GM21515 (cell line): ENCODE measurements around the gene CABP2.
"Not testable (repeated sequence)": the region's sequence is repeated elsewhere in the genome, so short reads cannot be mapped to it uniquely, and the experiment has no call there.

Experiments
- ATAC-seq: cut with Tn5 transposase; IDR thresholded peaks from one replicate; pipeline ENCODE4 v1.9.1; 2021; ENCODE audit not compliant: unreplicated experiment

Gene CABP2

DNA sequence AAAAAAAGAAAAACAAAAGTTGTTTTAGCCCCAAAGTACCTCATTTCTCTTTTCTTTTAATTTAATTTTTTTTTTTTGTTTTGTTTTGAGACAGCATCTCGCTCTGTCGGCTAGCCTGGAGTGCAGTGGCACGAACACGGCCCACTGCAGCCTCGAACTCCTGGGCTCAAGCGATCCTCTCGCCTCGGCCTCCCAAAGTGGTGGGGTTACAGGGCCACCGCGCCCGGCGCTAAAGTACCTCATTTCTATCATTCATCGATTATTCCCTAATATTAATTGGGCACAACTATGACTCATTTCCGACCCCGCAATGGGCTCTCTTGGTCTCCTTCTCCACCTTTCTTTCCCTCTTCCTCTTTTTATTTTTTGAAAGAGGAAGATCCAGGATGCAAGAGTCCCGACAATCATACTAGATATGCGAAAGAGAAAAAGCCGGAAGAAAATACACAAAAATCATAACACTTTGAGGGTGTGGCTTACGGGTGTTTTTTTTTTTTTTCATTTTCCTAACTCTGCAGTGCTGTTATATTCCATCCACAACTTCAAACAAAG, 40.9 kb downstream of the CABP2 start:
- peak; percentile 2 for ATAC-seq

DNA sequence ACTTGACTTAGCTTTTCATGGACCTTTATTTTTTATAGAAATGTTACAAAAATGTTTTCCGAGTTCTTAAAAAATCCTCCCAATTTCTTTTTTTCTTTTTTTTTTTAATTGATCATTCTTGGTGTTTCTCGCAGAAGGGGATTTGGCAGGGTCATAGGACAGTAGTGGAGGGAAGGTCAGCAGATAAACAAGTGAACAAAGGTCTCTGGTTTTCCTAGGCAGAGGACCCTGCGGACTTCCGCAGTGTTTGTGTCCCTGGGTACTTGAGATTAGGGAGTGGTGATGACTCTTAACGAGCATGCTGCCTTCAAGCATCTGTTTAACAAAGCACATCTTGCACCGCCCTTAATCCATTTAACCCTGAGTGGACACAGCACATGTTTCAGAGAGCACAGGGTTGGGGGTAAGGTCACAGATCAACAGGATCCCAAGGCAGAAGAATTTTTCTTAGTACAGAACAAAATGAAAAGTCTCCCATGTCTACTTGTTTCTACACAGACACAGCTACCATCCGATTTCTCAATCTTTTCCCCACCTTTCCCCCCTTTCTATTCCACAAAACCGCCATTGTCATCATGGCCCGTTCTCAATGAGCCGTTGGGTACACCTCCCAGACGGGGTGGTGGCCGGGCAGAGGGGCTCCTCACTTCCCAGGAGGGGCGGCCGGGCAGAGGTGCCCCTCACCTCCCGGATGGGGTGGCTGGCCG, 45.7 kb downstream of the CABP2 start:
- ATAC-seq: not testable (repeated sequence)

DNA sequence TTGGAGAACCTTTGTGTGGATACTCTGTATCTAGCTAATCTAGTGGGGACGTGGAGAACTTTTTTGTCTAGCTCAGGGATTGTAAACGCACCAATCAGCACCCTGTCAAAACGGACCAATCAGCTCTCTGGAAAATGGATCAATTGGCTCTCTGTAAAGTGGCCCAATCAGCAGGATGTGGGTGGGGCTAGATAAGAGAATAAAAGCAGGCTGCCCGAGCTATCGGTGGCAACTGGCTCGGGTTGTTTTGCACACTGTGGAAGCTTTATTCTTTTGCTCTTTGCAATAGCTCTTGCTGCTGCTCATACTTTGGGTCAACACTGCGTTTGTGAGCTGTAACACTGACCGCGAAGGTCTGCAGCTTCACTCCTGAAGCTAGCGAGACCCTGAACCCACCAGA, 46.6 kb downstream of the CABP2 start:
- ATAC-seq: not testable (repeated sequence)

DNA sequence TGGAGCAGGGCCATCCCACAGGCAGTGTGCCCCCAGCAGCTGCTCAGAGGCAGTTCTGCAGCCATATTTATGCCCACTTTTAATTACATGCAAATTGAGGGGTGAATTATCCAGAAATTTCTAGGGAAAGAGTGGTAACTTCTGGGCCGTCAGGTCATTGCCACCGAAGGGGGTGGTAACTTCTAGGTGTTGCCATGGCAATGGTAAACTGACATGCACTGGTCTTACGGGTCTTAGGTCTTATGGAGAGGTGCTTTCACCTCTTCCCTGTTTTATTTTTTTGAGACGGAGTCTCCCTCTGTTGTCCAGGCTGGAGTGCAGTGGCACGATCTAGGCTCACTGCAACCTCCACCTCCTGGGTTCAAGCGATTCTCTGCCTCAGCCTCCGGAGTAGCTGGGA, 50.4 kb downstream of the CABP2 start:
- no peak for ATAC-seq

DNA sequence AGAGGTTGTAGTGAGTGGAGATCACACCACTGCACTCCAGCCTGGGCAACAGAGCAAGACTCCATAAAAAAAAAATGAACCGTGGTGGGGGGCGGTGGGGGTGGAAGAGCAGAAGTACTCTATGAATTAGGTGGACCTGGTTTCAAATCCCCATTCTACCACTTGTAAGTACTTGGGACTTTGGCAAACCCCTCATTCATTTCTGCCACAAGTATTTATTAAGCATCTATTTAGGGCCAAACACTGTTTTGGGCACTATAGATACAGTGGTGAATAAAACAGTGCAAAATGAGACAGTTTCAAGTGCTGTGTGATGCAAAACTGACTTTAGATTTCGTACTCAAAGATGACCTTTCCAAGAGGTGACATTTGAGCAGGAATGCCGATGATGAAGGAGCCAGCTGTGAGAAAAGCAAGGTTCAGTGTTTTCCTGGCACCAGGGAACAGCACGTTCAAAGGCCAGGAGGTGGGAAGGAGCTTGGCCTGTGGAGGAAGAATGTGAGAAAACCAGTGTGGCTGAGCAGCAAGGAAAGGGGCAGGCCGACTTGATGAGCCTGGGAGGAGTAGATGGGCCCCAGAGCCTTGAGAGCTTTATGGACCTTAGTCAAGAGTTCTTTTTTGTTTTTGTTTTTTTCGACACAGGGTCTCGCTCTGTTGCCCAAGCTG, 52.8 kb downstream of the CABP2 start:
- ATAC-seq: no peak

DNA sequence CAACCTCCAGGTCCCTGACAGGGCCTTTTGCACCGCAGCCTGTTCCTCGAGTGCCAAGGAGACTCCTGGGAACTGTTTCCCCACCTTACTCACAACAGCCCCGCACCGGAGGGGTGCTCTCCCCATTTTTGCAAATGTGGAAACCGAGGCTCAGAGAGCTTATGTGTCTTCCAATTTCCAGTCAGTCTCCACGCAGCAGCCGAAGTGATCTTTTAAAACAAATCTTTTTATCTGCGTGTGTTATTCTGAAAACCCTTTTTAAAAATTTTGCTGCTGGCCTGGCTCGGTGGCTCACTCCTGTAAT, 53.8 kb downstream of the CABP2 start:
- ATAC-seq: no peak
